Keratinocyte (primary cell): ENCODE measurements around the gene NCAM2. TPM values are rescaled to one million over a fixed set of nuclear protein-coding genes. Genes with fewer than 3 reads are reported as not detected.

Experiments
- DNase-seq: peaks from one replicate; pipeline ENCODE4 v3.0.0-alpha.2; 2011; ENCODE audit warnings: low read depth, missing footprints, low spot score
- FAIRE-seq: peaks from 2 replicates; lab custom pipeline; 2011; peaks lifted over from hg19 to GRCh38; lab: Jason Lieb, UNC
- H2AFZ ChIP-seq: 2 replicates; pipeline ENCODE4 v1.6.0; 2012; ENCODE audit warnings: low read length, control low read depth, inconsistent platforms; ENCODE audit not compliant: control insufficient read depth
- H3K27ac ChIP-seq: 2 replicates; pipeline ENCODE4 v1.5.1; 2011; ENCODE audit warnings: low read length; ENCODE audit not compliant: control insufficient read depth, insufficient read depth
- H3K27me3 ChIP-seq: 3 replicates; pipeline ENCODE4 v1.6.0; 2011; ENCODE audit warnings: low read length; ENCODE audit not compliant: control insufficient read depth, insufficient read depth; ENCODE audit errors: extremely low read depth
- H3K36me3 ChIP-seq, 2 experiments: 2 replicates in 1 of 2; 3 replicates in 1 of 2; pipeline ENCODE4 v1.5.1; 2011; ENCODE audit warnings: low read length in 2 of 2, mild to moderate bottlenecking in 1 of 2; ENCODE audit not compliant: control insufficient read depth in 2 of 2, insufficient read depth in 2 of 2; ENCODE audit errors: extremely low read depth in 1 of 2
- H3K4me1 ChIP-seq: 3 replicates; pipeline ENCODE4 v1.5.1; 2011; ENCODE audit warnings: low read length; ENCODE audit not compliant: control insufficient read depth, insufficient read depth; ENCODE audit errors: extremely low read depth
- H3K4me2 ChIP-seq: 3 replicates; pipeline ENCODE4 v1.6.0; 2011; ENCODE audit warnings: low read depth, low read length; ENCODE audit not compliant: control insufficient read depth, insufficient read depth; ENCODE audit errors: extremely low read depth
- H3K4me3 ChIP-seq, 3 experiments: fragments of 200-600 bp in 1 of 3; sonication (generic) in 1 of 3; 2 replicates in 2 of 3; 3 replicates in 1 of 3; pipeline ENCODE4 v1.5.1; 2011 to 2016; ENCODE audit warnings: low read length in 3 of 3, mild to moderate bottlenecking in 3 of 3, control low read depth in 2 of 3, inconsistent platforms in 1 of 3, low read depth in 1 of 3, mixed read lengths in 1 of 3, mixed run types in 1 of 3, moderate library complexity in 1 of 3; ENCODE audit not compliant: control insufficient read depth in 2 of 3, insufficient read depth in 2 of 3; ENCODE audit errors: extremely low read depth in 1 of 3
- H3K79me2 ChIP-seq: 2 replicates; pipeline ENCODE4 v1.6.0; 2012; ENCODE audit warnings: low read length; ENCODE audit not compliant: control insufficient read depth, insufficient read depth
- H3K9ac ChIP-seq: 3 replicates; pipeline ENCODE4 v1.6.0; 2011; ENCODE audit warnings: low read length; ENCODE audit not compliant: control insufficient read depth, insufficient read depth; ENCODE audit errors: extremely low read depth
- H3K9me1 ChIP-seq: 3 replicates; pipeline ENCODE4 v1.6.0; 2011; ENCODE audit warnings: low read length; ENCODE audit not compliant: control insufficient read depth, insufficient read depth; ENCODE audit errors: extremely low read depth
- H3K9me3 ChIP-seq: 2 replicates; pipeline ENCODE4 v1.5.1; 2012; ENCODE audit warnings: low read depth, low read length; ENCODE audit not compliant: control insufficient read depth
- H4K20me1 ChIP-seq: 3 replicates; pipeline ENCODE4 v1.6.0; 2011; ENCODE audit warnings: low read length; ENCODE audit not compliant: control insufficient read depth, insufficient read depth; ENCODE audit errors: extremely low read depth
- CTCF ChIP-seq, 3 experiments: IDR thresholded peaks in 1 of 3; conservative IDR thresholded peaks in 1 of 3; optimal IDR thresholded peaks in 1 of 3; 2 replicates in 2 of 3; 3 replicates in 1 of 3; pipeline versions ENCODE3 to v1.5.1; 2011; ENCODE audit warnings: low read length in 3 of 3, mild to moderate bottlenecking in 3 of 3, moderate library complexity in 2 of 3, control low read depth in 1 of 3, inconsistent platforms in 1 of 3; ENCODE audit not compliant: insufficient read depth in 2 of 3; ENCODE audit errors: extremely low read depth in 1 of 3
- EZH2 ChIP-seq: IDR thresholded peaks from one replicate; pipeline ENCODE4 v1.6.1; 2012; ENCODE audit warnings: inconsistent platforms, mild to moderate bottlenecking, low read length, moderate library complexity
- dilution Hi-C: fragments of 300-500 bp; cut with MboI; formaldehyde crosslinking; loops from one replicate; pipeline ENCODE4 v1.7.0; 2020; ENCODE audit warnings: low sequenced_read_pairs; ENCODE audit not compliant: extremely low pct_ligation_motif_present
- polyA plus RNA-seq, 5 experiments: library from polyadenylated mRNA; depleted of rRNA in 3 of 5; stranded (reverse) in 3 of 5; stranded (forward) in 1 of 5; unstranded in 1 of 5; fragments of >200 nt; gene quantifications; 1 replicate in 1 of 5; 2 replicates in 3 of 5; 3 replicates in 1 of 5; pipeline versions ENCODE4 v1.2.1 to v1.2.3, GENCODE V29; 2011 to 2012; ENCODE audit warnings: missing spikeins in 2 of 5, low read depth in 1 of 5, low replicate concordance in 1 of 5

NCAM2 gene
- polyA plus RNA-seq, 1 donor (not counting 4 experiments of a cell fraction or from before 2014, with no cell fraction given) = 0.16 TPM

- FAIRE-seq = no peak
- Histone ChIP-seq H3K27ac (no peak overlapping the region), H3K4me1 (no peaks in the 10 kb centered on the region), H3K4me3 (no peak overlapping the region), H3K9me3 (no peaks in the 10 kb centered on the region), H3K4me2 (no peak overlapping the region), H3K27me3 (no peaks in the 10 kb centered on the region), H3K9me1 (no peaks in the 10 kb centered on the region), H3K9ac (no peak overlapping the region), H3K36me3 (no peaks in the 10 kb centered on the region), H4K20me1 (no peaks in the 10 kb centered on the region), H2AFZ (no peak overlapping the region), H3K79me2 (no peaks in the 10 kb centered on the region)
- dilution Hi-C loops = no loop called here
- TF ChIP-seq CTCF (optimal IDR thresholded peaks at IDR 0.05 in 1 of 3, IDR thresholded peaks at IDR 0.05 in 1 of 3, conservative IDR thresholded peaks at IDR 0.05 in 1 of 3; ENCODE audit: extremely low read depth in 1 of 3, insufficient read depth in 2 of 3, low read length in 3 of 3) = no peak
- no peak for TF ChIP-seq EZH2
- no peak for DNase-seq
These were observed 41.5 kb downstream of the NCAM2 start for GRCh38 chr21:21039624-21040170.

- no peaks in the 10 kb centered on the region for H3K79me2 ChIP-seq
- DNase-seq (no peak), FAIRE-seq (no peak)
- H3K36me3 ChIP-seq = no peaks in the 10 kb centered on the region
- no peaks in the 10 kb centered on the region for H3K4me1 ChIP-seq
- no peak overlapping the region for H2AFZ ChIP-seq
- TF ChIP-seq EZH2 (no peak), CTCF (optimal IDR thresholded peaks at IDR 0.05 in 1 of 3, IDR thresholded peaks at IDR 0.05 in 1 of 3, conservative IDR thresholded peaks at IDR 0.05 in 1 of 3; ENCODE audit: extremely low read depth in 1 of 3, insufficient read depth in 2 of 3, low read length in 3 of 3) (no peak)
- H3K4me3 ChIP-seq = no peak overlapping the region
- H3K27me3 ChIP-seq = no peaks in the 10 kb centered on the region
- H3K4me2 ChIP-seq = no peak overlapping the region
- H3K9me3 ChIP-seq = no peaks in the 10 kb centered on the region
- H3K9ac ChIP-seq = no peak overlapping the region
- H4K20me1 ChIP-seq = no peaks in the 10 kb centered on the region
- H3K27ac ChIP-seq = no peak overlapping the region
- no peaks in the 10 kb centered on the region for H3K9me1 ChIP-seq
- dilution Hi-C loops = no loop called here
These were observed 47.3 kb downstream of the NCAM2 start for GRCh38 chr21:21045518-21045917.
